Measurements from ENCODE around the gene ZNF689.
A peak's percentile ranks its signal among the peaks of the same experiment; 100 is the strongest.

The ZNF689 gene

DNA sequence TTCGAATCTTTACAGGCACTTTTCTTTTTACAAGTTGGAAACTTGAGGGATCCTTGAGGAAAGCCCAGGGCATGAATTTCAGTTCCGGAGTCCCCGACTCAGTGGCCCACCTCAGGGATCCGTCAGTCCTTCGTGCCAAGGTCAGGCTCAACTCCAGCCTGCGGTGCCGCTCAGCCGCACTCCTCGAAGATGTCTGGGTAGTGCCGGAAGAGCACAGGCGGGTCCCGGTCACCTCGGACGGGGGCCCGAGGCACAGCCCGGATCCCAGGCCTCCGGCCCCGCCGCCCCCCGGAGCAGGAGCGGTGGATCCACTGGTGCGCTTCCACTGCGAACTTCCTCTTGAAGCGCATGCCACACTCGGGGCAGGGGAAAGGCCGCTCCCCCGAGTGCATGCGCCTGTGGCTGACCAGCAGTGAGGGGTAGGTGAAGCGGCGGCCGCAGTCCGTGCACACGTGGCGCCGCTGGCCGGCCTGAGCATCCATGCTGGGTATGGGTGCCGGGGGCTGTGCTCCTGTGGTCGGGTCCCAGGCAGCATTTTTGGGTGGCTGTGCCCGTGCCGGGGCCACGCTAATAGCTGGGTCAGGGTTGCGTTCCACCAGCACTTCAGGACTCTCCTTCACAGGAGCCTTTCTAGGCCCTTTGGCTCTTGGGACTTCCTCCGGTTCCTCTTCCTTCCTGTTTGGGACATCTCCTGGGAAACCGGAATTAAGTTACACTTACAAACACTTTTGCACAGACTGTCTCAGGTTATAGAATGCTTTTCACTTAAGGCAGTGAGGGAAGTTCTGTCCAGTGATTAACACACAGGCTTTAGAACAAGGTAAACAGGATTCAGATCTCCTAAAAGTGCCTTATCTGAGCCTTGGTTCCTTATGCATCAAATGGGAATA, 40.2 kb downstream of the ZNF689 start:
- Histone ChIP-seq H3K14ac (ENCODE audit: low read length) (no peak overlapping the region), H3K36me3 (ENCODE audit: control insufficient read depth in 1 of 2, insufficient read depth in 2 of 2, low read length in 2 of 2) (peaks cover 0 to 3% of the 10 kb centered on the region in 2 experiments), H3K4me2 (ENCODE audit: low read length) (no peak overlapping the region), H4K8ac (ENCODE audit: low read depth, low read length) (no peak overlapping the region), H3K9ac (ENCODE audit: low read length) (no peak overlapping the region), H3K27ac (ENCODE audit: low read depth, low read length) (no peak overlapping the region), H3K18ac (ENCODE audit: low read length) (no peak overlapping the region), H3K9me3 (ENCODE audit: insufficient read depth, low read depth, low read length) (peaks cover 2% of the 10 kb centered on the region), H2BK5ac (ENCODE audit: low read depth, low read length, poor library complexity) (no peak overlapping the region), H2AFZ (ENCODE audit: insufficient read depth, low read length, poor library complexity) (no peak overlapping the region), H3K4ac (ENCODE audit: low read depth, low read length) (no peak overlapping the region), H3K79me2 (ENCODE audit: control insufficient read depth, insufficient read depth, low read length, poor library complexity) (peaks cover 9% of the 10 kb centered on the region), H3K4me1 (ENCODE audit: control insufficient read depth in 1 of 2, insufficient read depth in 2 of 2, low read length in 2 of 2) (peaks cover 9 to 10% of the 10 kb centered on the region in 2 experiments), H3K23ac (ENCODE audit: low read length) (no peak overlapping the region), H4K12ac (ENCODE audit: low read depth, low read length) (no peak overlapping the region), H2AK5ac (ENCODE audit: low read length) (no peak overlapping the region), H3K4me3 (ENCODE audit: low read depth, low read length) (no peak overlapping the region), H4K91ac (ENCODE audit: low read depth, low read length) (no peak overlapping the region), H3K27me3 (ENCODE audit: insufficient read depth, low read length) (no peaks in the 10 kb centered on the region), H2BK12ac (ENCODE audit: low read length) (no peak overlapping the region), H2BK120ac (ENCODE audit: insufficient read depth, low read length, poor library complexity) (no peak overlapping the region), H3K79me1 (ENCODE audit: low read length) (peaks cover 11% of the 10 kb centered on the region)
- no peak for DNase-seq
- no CpG with 5 or more reads among the region's 44 CpGs for WGBS (ENCODE audit: extremely low coverage, insufficient coverage, insufficient read length)

DNA sequence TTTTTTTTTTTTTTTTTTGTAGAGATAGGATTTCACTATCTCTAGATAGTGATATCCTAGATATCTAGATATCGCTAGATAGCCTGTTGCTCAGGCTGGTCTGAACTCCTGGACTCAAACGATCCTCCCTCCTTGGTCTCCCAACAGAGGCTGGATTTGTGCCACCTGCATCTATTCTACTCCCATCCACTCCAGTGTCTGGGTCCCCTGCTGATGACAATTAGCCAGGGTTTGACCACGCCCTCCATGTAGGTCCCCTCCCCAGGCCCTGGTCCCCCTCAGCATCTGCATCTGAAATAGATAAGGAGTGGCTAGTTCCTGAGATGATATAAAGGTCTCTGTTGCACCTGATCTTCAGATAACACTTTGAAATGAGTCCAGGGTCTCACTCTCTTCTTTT, 40.9 kb downstream of the ZNF689 start:
- Histone ChIP-seq H3K4me1 (ENCODE audit: control insufficient read depth in 1 of 2, insufficient read depth in 2 of 2, low read length in 2 of 2) (peaks cover 9 to 10% of the 10 kb centered on the region in 2 experiments), H3K79me1 (ENCODE audit: low read length) (peaks cover 11% of the 10 kb centered on the region), H2BK5ac (ENCODE audit: low read depth, low read length, poor library complexity) (no peak overlapping the region), H2AFZ (ENCODE audit: insufficient read depth, low read length, poor library complexity) (no peak overlapping the region), H3K18ac (ENCODE audit: low read length) (no peak overlapping the region), H2AK5ac (ENCODE audit: low read length) (no peak overlapping the region), H3K36me3 (ENCODE audit: control insufficient read depth in 1 of 2, insufficient read depth in 2 of 2, low read length in 2 of 2) (peaks cover 0 to 3% of the 10 kb centered on the region in 2 experiments), H4K8ac (ENCODE audit: low read depth, low read length) (no peak overlapping the region), H3K14ac (ENCODE audit: low read length) (no peak overlapping the region), H3K79me2 (ENCODE audit: control insufficient read depth, insufficient read depth, low read length, poor library complexity) (peaks cover 9% of the 10 kb centered on the region), H3K27ac (ENCODE audit: low read depth, low read length) (no peak overlapping the region), H3K9ac (ENCODE audit: low read length) (no peak overlapping the region), H3K9me3 (ENCODE audit: insufficient read depth, low read depth, low read length) (peaks cover 2% of the 10 kb centered on the region), H4K91ac (ENCODE audit: low read depth, low read length) (no peak overlapping the region), H3K4me3 (ENCODE audit: low read depth, low read length) (no peak overlapping the region), H2BK120ac (ENCODE audit: insufficient read depth, low read length, poor library complexity) (no peak overlapping the region), H2BK12ac (ENCODE audit: low read length) (no peak overlapping the region), H3K4me2 (ENCODE audit: low read length) (no peak overlapping the region), H3K27me3 (ENCODE audit: insufficient read depth, low read length) (no peaks in the 10 kb centered on the region), H3K23ac (ENCODE audit: low read length) (no peak overlapping the region), H4K12ac (ENCODE audit: low read depth, low read length) (no peak overlapping the region), H3K4ac (ENCODE audit: low read depth, low read length) (no peak overlapping the region)
- no peak for DNase-seq
- WGBS (ENCODE audit: extremely low coverage, insufficient coverage, insufficient read length), result no CpG with 5 or more reads among the region's 3 CpGs

DNA sequence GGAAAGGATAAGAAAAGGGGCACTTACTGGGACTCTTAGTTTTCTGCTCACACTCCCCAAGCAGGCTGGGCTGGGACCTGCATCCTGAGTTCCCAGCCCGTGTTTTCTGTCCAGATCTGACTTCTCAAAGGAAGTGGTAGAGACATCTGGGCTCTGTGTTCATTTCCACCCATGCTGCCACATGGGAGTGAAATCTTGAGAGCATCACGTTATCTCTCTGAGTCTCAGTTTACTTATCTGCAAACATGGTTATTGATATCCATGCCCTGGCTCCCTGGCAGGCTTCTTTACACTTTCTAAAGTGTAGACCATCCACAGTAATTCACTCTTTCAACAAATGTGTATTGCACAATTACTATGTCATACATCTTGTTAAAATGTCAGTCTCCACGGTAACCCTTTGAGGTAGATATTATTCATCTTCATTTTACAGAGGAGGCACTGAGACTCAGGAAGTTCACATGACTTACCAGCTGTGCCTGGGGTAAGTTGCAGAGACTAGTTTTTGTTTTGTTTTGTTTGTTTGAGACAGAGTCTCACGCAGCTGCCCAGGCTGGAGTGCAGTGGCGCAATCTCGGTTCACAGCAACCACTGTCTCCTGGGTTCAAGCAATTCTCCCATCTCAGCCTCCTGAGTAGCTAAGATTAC, 42.1 kb downstream of the ZNF689 start:
- Histone ChIP-seq H4K8ac (ENCODE audit: low read depth, low read length) (no peak overlapping the region), H3K27ac (ENCODE audit: low read depth, low read length) (no peak overlapping the region), H2BK12ac (ENCODE audit: low read length) (no peak overlapping the region), H4K91ac (ENCODE audit: low read depth, low read length) (no peak overlapping the region), H3K79me1 (ENCODE audit: low read length) (peaks cover 11% of the 10 kb centered on the region), H3K27me3 (ENCODE audit: insufficient read depth, low read length) (no peaks in the 10 kb centered on the region), H3K18ac (ENCODE audit: low read length) (no peak overlapping the region), H3K79me2 (ENCODE audit: control insufficient read depth, insufficient read depth, low read length, poor library complexity) (peaks cover 9% of the 10 kb centered on the region), H4K12ac (ENCODE audit: low read depth, low read length) (no peak overlapping the region), H2AK5ac (ENCODE audit: low read length) (no peak overlapping the region), H3K23ac (ENCODE audit: low read length) (no peak overlapping the region), H2BK120ac (ENCODE audit: insufficient read depth, low read length, poor library complexity) (no peak overlapping the region), H3K9me3 (ENCODE audit: insufficient read depth, low read depth, low read length) (peaks cover 2% of the 10 kb centered on the region), H3K4me1 (ENCODE audit: control insufficient read depth in 1 of 2, insufficient read depth in 2 of 2, low read length in 2 of 2) (peaks cover 9 to 10% of the 10 kb centered on the region in 2 experiments), H3K4me3 (ENCODE audit: low read depth, low read length) (no peak overlapping the region), H3K36me3 (ENCODE audit: control insufficient read depth in 1 of 2, insufficient read depth in 2 of 2, low read length in 2 of 2) (peaks cover 0 to 3% of the 10 kb centered on the region in 2 experiments), H3K4me2 (ENCODE audit: low read length) (no peak overlapping the region), H3K14ac (ENCODE audit: low read length) (no peak overlapping the region), H3K9ac (ENCODE audit: low read length) (no peak overlapping the region), H2AFZ (ENCODE audit: insufficient read depth, low read length, poor library complexity) (no peak overlapping the region), H3K4ac (ENCODE audit: low read depth, low read length) (no peak overlapping the region), H2BK5ac (ENCODE audit: low read depth, low read length, poor library complexity) (no peak overlapping the region)
- no CpG with 5 or more reads among the region's 6 CpGs for WGBS (ENCODE audit: extremely low coverage, insufficient coverage, insufficient read length)
- peak in 1 of 2 donors; percentile 54 for DNase-seq

DNA sequence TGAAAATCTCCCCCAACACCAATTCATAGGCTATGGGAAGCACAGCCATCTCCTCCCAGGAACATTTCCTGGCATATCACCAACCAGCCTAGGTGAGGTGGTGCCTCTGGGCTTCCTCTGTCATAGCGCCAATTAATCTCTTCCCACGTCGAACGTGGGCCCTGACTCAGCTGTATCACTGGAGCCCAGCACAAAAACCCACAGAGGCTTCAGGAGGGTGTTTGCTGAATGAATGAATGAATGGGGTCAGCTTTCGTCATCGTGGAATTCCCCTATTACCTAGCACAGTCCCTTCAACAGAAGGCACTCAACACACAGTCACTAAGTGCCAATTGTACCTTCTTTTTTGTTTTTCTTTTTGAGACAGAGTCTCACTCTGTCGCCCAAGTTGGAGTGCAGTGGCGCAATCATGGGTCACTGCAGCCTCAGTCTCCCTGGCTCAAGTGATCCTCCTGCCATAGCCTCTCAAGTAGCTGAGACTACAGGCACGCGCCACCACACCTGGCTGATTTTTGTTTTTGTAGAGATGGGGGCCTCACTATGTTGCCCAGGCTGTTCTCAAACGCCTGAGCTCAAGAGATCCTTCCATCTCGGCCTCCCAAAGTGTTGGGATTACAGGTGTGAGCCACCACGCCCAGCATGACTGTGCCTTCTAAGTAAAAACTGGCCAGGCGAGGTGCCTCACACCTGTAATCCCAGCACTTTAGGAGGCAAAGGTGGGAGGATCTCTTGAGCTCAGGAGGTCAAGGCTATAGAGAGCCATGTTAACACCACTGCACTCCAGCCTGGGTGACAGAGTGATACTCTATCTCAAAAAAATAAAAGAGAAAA, 42.8 kb downstream of the ZNF689 start:
- H3K4me2 ChIP-seq (ENCODE audit: low read length), result no peak overlapping the region
- H3K79me2 ChIP-seq (ENCODE audit: control insufficient read depth, insufficient read depth, low read length, poor library complexity), result peaks cover 9% of the 10 kb centered on the region
- H3K4ac ChIP-seq (ENCODE audit: low read depth, low read length), result no peak overlapping the region
- no peaks in the 10 kb centered on the region for H3K27me3 ChIP-seq (ENCODE audit: insufficient read depth, low read length)
- DNase-seq, result peak in 1 of 2 donors; percentile 19
- no peak overlapping the region for H2AK5ac ChIP-seq (ENCODE audit: low read length)
- peaks cover 7 to 8% of the 10 kb centered on the region in 2 experiments for H3K4me1 ChIP-seq (ENCODE audit: control insufficient read depth in 1 of 2, insufficient read depth in 2 of 2, low read length in 2 of 2)
- no peak overlapping the region for H3K27ac ChIP-seq (ENCODE audit: low read depth, low read length)
- H3K23ac ChIP-seq (ENCODE audit: low read length), result no peak overlapping the region
- H3K36me3 ChIP-seq (ENCODE audit: control insufficient read depth in 1 of 2, insufficient read depth in 2 of 2, low read length in 2 of 2), result peaks cover 0 to 3% of the 10 kb centered on the region in 2 experiments
- no peak overlapping the region for H4K91ac ChIP-seq (ENCODE audit: low read depth, low read length)
- no peak overlapping the region for H3K4me3 ChIP-seq (ENCODE audit: low read depth, low read length)
- H3K14ac ChIP-seq (ENCODE audit: low read length), result no peak overlapping the region
- H2AFZ ChIP-seq (ENCODE audit: insufficient read depth, low read length, poor library complexity), result no peak overlapping the region
- peaks cover 11% of the 10 kb centered on the region for H3K79me1 ChIP-seq (ENCODE audit: low read length)
- H2BK5ac ChIP-seq (ENCODE audit: low read depth, low read length, poor library complexity), result no peak overlapping the region
- no peak overlapping the region for H4K8ac ChIP-seq (ENCODE audit: low read depth, low read length)
- H3K18ac ChIP-seq (ENCODE audit: low read length), result no peak overlapping the region
- H4K12ac ChIP-seq (ENCODE audit: low read depth, low read length), result no peak overlapping the region
- H2BK120ac ChIP-seq (ENCODE audit: insufficient read depth, low read length, poor library complexity), result no peak overlapping the region
- peaks cover 2% of the 10 kb centered on the region for H3K9me3 ChIP-seq (ENCODE audit: insufficient read depth, low read depth, low read length)
- no peak overlapping the region for H2BK12ac ChIP-seq (ENCODE audit: low read length)
- H3K9ac ChIP-seq (ENCODE audit: low read length), result no peak overlapping the region
- no CpG with 5 or more reads among the region's 14 CpGs for WGBS (ENCODE audit: extremely low coverage, insufficient coverage, insufficient read length)
